PC-3 (cell line): Measurements from ENCODE around the gene NCOR2. TPM values are rescaled to one million over a fixed set of nuclear protein-coding genes. Genes with fewer than 3 reads are reported as not detected.

Source experiments
- ATAC-seq: fragments of 200-7000 bp; cut with Tn5 transposase; 2 replicates; pipeline ENCODE4 v1.9.1; 2020; ENCODE audit warnings: mild to moderate bottlenecking, moderate library complexity
- BruUV-seq: library from RNA; stranded (reverse); fragments of 400-500 nt; replicated peaks from 2 replicates; lab custom pipeline; 2021; lab: Mats Ljungman, UMichigan
- CTCF ChIA-PET: fragments of 300-600 bp; sonication (Branson Sonifier 250); formaldehyde crosslinking; loops from one replicate; lab custom pipeline; 2022; ENCODE audit warnings: antibody characterized with exemption; lab: Charles Lee
- POLR2A ChIA-PET: fragments of 300-600 bp; sonication (Branson Sonifier 250); formaldehyde crosslinking; loops from one replicate; lab custom pipeline; 2022; ENCODE audit warnings: antibody characterized with exemption; ENCODE audit not compliant: unreplicated experiment; lab: Charles Lee
- DNase-seq: peaks from one replicate; pipeline ENCODE4 v3.0.0-alpha.2; 2015
- H2AFZ ChIP-seq: fragments of 300-600 bp; sonication (generic); 2 replicates; pipeline ENCODE4 v1.6.0; 2016; ENCODE audit warnings: antibody characterized with exemption, low read length
- H3F3A ChIP-seq: fragments of 300-600 bp; sonication (generic); one replicate; pipeline ENCODE4 v1.6.0; 2017; ENCODE audit warnings: antibody characterized with exemption, low read length, control low read depth, mild to moderate bottlenecking; ENCODE audit not compliant: unreplicated experiment
- H3K27ac ChIP-seq: fragments of 300-600 bp; sonication (generic); 2 replicates; pipeline ENCODE4 v1.5.1; 2016; ENCODE audit warnings: mild to moderate bottlenecking, low read length
- H3K27me3 ChIP-seq: fragments of 300-600 bp; sonication (generic); 2 replicates; pipeline ENCODE4 v1.6.1; 2016; ENCODE audit warnings: low read length, mixed read lengths
- H3K36me3 ChIP-seq: fragments of 300-600 bp; sonication (generic); 2 replicates; pipeline ENCODE4 v1.6.1; 2016; ENCODE audit warnings: low read depth, mixed run types, low read length, mixed read lengths
- H3K4me1 ChIP-seq: fragments of 300-600 bp; sonication (generic); 2 replicates; pipeline ENCODE4 v1.5.1; 2016; ENCODE audit warnings: low read length; ENCODE audit not compliant: insufficient read depth
- H3K4me2 ChIP-seq: fragments of 300-600 bp; sonication (generic); 2 replicates; pipeline ENCODE4 v1.6.0; 2016; ENCODE audit warnings: low read length
- H3K4me3 ChIP-seq: fragments of 300-600 bp; sonication (generic); 2 replicates; pipeline ENCODE4 v1.5.1; 2016; ENCODE audit warnings: mild to moderate bottlenecking, low read length, mixed read lengths
- H3K79me2 ChIP-seq: fragments of 300-600 bp; sonication (generic); 2 replicates; pipeline ENCODE4 v1.6.1; 2017; ENCODE audit warnings: low read length, mixed read lengths
- H3K9ac ChIP-seq: fragments of 300-600 bp; sonication (generic); 2 replicates; pipeline ENCODE4 v1.6.0; 2016; ENCODE audit warnings: mild to moderate bottlenecking, low read length
- H3K9me2 ChIP-seq: fragments of 300-600 bp; sonication (generic); replicated peaks from 2 replicates; pipeline ENCODE4 v1.6.1; 2016; ENCODE audit warnings: mixed run types, low read length, mixed read lengths
- H3K9me3 ChIP-seq: fragments of 300-600 bp; sonication (generic); 2 replicates; pipeline ENCODE4 v1.6.1; 2016; ENCODE audit warnings: low read length, mixed read lengths
- H4K20me1 ChIP-seq: fragments of 300-600 bp; sonication (generic); 2 replicates; pipeline ENCODE4 v1.6.1; 2016; ENCODE audit warnings: low read length, mixed read lengths
- CTCF ChIP-seq: fragments of 300-600 bp; sonication (generic); conservative IDR thresholded peaks from 2 replicates; pipeline ENCODE4 v1.5.1; 2017; ENCODE audit warnings: antibody characterized with exemption, low read depth, mild to moderate bottlenecking, low read length
- EZH2 ChIP-seq: fragments of 300-600 bp; sonication (generic); IDR thresholded peaks from one replicate; pipeline ENCODE4 v1.6.1; 2017; ENCODE audit warnings: antibody characterized with exemption, mild to moderate bottlenecking, low read length; ENCODE audit not compliant: unreplicated experiment
- EZH2phosphoT487 ChIP-seq: fragments of 300-600 bp; sonication (generic); IDR thresholded peaks from 2 replicates; pipeline ENCODE4 v1.6.1; 2018; ENCODE audit warnings: mild to moderate bottlenecking, antibody characterized with exemption, low read length, borderline replicate concordance
- intact Hi-C: fragments of 100-400 bp; cut with micrococcal nuclease; formaldehyde crosslinking; loops from 2 replicates; pipeline ENCODE4 v1.9.0; 2023
- total RNA-seq: library from RNA; depleted of rRNA; stranded (reverse); fragments of >200 nt; gene quantifications from 2 replicates; pipeline ENCODE4 v1.2.3, GENCODE V29; 2014

Gene NCOR2
- total RNA-seq, 1 experiment from 2014 or later: 117 TPM

- Histone ChIP-seq H3K9me3 (no peaks in the 10 kb centered on the region), H3F3A (no peaks in the 10 kb centered on the region), H3K9ac (peak overlapping the region; percentile 90), H3K4me3 (peak overlapping the region; percentile 99), H3K4me1 (0 out of 2 replicates have a peak, but pooled peaks cover 8% of the 10 kb centered on the region), H2AFZ (peak overlapping the region; percentile 77), H3K9me2 (no peaks in the 10 kb centered on the region), H3K4me2 (peak overlapping the region; percentile 88), H3K36me3 (no peaks in the 10 kb centered on the region), H3K79me2 (peaks cover 56% of the 10 kb centered on the region), H3K27ac (peak overlapping the region; percentile 59), H3K27me3 (no peaks in the 10 kb centered on the region), H4K20me1 (peaks cover 37% of the 10 kb centered on the region)
- TF ChIP-seq EZH2phosphoT487 (no peak), CTCF (no peak), EZH2 (no peak)
- ATAC-seq (peak; percentile 77), DNase-seq (peak; percentile 74)
- no TSS peak for BruUV-seq
- CTCF ChIA-PET: no interaction called here
- intact Hi-C loops: loop anchor here (2.0 to 5.0 kb wide), 6 partner anchors 48 to 200 kb away; no protein-coding TSS in a partner anchor
- POLR2A ChIA-PET: no interaction called here
Measured at GRCh38 chr12:124566161-124566996, 1.0 kb downstream of the NCOR2 start.

- no peak overlapping the region for H2AFZ ChIP-seq
- peak overlapping the region; percentile 90 for H3K9ac ChIP-seq
- H3K4me3 ChIP-seq: peak overlapping the region; percentile 99
- CTCF ChIA-PET: no interaction called here
- no peaks in the 10 kb centered on the region for H3F3A ChIP-seq
- no peak for DNase-seq
- no peaks in the 10 kb centered on the region for H3K36me3 ChIP-seq
- H3K9me3 ChIP-seq: no peaks in the 10 kb centered on the region
- TF ChIP-seq EZH2phosphoT487: no peak
- no peak for TF ChIP-seq EZH2
- TF ChIP-seq CTCF: no peak
- no peaks in the 10 kb centered on the region for H3K9me2 ChIP-seq
- H4K20me1 ChIP-seq: peaks cover 44% of the 10 kb centered on the region
- no peaks in the 10 kb centered on the region for H3K27me3 ChIP-seq
- no peak for ATAC-seq
- 0 out of 2 replicates have a peak, but pooled peaks cover 8% of the 10 kb centered on the region for H3K4me1 ChIP-seq
- intact Hi-C loops: loop anchor here (2.0 to 5.0 kb wide), 6 partner anchors 47 to 201 kb away; no protein-coding TSS in a partner anchor
- TSS peak; percentile 56 for BruUV-seq
- H3K4me2 ChIP-seq: peak overlapping the region; percentile 88
- peaks cover 63% of the 10 kb centered on the region for H3K79me2 ChIP-seq
- POLR2A ChIA-PET: no interaction called here
- no peak overlapping the region for H3K27ac ChIP-seq
Measured at GRCh38 chr12:124565656-124566160, 1.7 kb downstream of the NCOR2 start.
